RWPE2 (cell line): ENCODE results near the gene FOXF1.

ENCODE experiments used
- ATAC-seq: fragments of 200-7000 bp; cut with Tn5 transposase; 3 replicates; pipeline ENCODE4 v1.9.1; 2021; ENCODE audit warnings: low read depth
- DNase-seq: peaks from one replicate; pipeline ENCODE4 v3.0.0-alpha.2; 2020; ENCODE audit warnings: low spot score
- H3K27ac ChIP-seq: fragments of 450-650 bp; 2 replicates; pipeline ENCODE4 v1.5.1; 2017; ENCODE audit warnings: mild to moderate bottlenecking; ENCODE audit not compliant: poor library complexity, severe bottlenecking
- H3K27me3 ChIP-seq: fragments of 250-450 bp; sonication (Bioruptor Pico); 2 replicates; pipeline ENCODE4 v1.5.1; 2021; ENCODE audit warnings: mild to moderate bottlenecking, moderate library complexity; ENCODE audit not compliant: insufficient read depth, poor library complexity, severe bottlenecking
- H3K36me3 ChIP-seq: fragments of 250-450 bp; sonication (Bioruptor Pico); 2 replicates; pipeline ENCODE4 v1.5.1; 2020; ENCODE audit warnings: low read depth, mild to moderate bottlenecking, moderate library complexity
- H3K4me1 ChIP-seq: fragments of 250-450 bp; sonication (Bioruptor Pico); 2 replicates; pipeline ENCODE4 v1.5.1; 2021; ENCODE audit warnings: mild to moderate bottlenecking, moderate library complexity; ENCODE audit not compliant: insufficient read depth, poor library complexity, severe bottlenecking
- H3K4me3 ChIP-seq: fragments of 250-450 bp; sonication (Bioruptor Pico); 2 replicates; pipeline ENCODE4 v1.5.1; 2021; ENCODE audit warnings: mild to moderate bottlenecking, moderate library complexity; ENCODE audit not compliant: severe bottlenecking
- H3K9me3 ChIP-seq: fragments of 250-450 bp; sonication (Bioruptor Pico); 2 replicates; pipeline ENCODE4 v1.5.1; 2021; ENCODE audit warnings: mild to moderate bottlenecking, moderate library complexity; ENCODE audit not compliant: severe bottlenecking
- TF ChIP-seq, protein P1 (sequence below): fragments of 450-650 bp; IDR thresholded peaks from one replicate; pipeline ENCODE4 v1.5.1; 2017; ENCODE audit warnings: mild to moderate bottlenecking, moderate library complexity; ENCODE audit not compliant: poor library complexity, severe bottlenecking

The FOXF1 gene

DNA sequence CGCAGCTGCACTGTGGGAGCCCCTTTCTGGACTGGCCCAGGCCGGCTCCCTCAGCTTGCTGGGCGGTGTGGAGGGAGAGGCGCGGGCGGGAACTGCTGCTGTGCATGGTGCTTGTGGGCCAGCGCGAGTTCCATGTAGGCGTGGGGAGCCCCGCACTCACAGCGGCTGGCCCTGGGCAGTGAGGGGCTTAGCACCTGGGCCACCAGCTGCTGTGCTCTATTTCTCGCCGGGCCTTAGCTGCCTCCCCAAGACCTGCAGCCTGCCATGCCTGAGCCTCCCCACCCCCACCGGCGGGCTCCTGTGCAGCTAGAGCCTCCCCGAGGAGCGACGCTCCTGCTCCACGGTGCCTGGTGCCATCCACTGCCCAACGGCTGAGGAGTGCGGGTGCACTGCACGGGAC lies 43.0 kb downstream of the FOXF1 start:
- TF ChIP-seq, protein P1, sequence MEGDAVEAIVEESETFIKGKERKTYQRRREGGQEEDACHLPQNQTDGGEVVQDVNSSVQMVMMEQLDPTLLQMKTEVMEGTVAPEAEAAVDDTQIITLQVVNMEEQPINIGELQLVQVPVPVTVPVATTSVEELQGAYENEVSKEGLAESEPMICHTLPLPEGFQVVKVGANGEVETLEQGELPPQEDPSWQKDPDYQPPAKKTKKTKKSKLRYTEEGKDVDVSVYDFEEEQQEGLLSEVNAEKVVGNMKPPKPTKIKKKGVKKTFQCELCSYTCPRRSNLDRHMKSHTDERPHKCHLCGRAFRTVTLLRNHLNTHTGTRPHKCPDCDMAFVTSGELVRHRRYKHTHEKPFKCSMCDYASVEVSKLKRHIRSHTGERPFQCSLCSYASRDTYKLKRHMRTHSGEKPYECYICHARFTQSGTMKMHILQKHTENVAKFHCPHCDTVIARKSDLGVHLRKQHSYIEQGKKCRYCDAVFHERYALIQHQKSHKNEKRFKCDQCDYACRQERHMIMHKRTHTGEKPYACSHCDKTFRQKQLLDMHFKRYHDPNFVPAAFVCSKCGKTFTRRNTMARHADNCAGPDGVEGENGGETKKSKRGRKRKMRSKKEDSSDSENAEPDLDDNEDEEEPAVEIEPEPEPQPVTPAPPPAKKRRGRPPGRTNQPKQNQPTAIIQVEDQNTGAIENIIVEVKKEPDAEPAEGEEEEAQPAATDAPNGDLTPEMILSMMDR, result no peak
- peaks cover 31% of the 10 kb centered on the region for H3K36me3 ChIP-seq
- no peak for ATAC-seq
- no peaks in the 10 kb centered on the region for H3K27me3 ChIP-seq
- H3K4me1 ChIP-seq, result peaks cover 4% of the 10 kb centered on the region
- no peak overlapping the region for H3K27ac ChIP-seq
- DNase-seq, result no peak
- H3K9me3 ChIP-seq, result no peaks in the 10 kb centered on the region
- no peak overlapping the region for H3K4me3 ChIP-seq

DNA sequence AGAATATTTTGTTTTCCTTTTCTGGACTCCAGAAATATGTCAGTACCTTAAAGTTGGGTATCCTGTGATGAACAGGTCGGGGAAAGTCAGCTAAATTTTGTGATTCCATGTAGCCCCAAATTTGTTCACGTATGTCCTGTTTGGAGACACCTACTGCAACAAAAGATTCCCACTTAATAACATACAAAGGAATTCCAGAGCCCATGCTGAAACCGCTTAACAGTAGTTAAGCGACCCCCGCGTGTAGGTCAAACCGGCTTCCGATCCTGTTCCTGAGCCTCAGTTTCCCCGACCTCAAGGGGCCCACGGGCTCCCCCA lies 44.2 kb downstream of the FOXF1 start:
- H3K4me3 ChIP-seq, result peak overlapping the region; percentile 93
- ATAC-seq (no peak), DNase-seq (no peak)
- H3K27me3 ChIP-seq, result no peaks in the 10 kb centered on the region
- H3K4me1 ChIP-seq, result peaks cover 4% of the 10 kb centered on the region
- no peaks in the 10 kb centered on the region for H3K9me3 ChIP-seq
- TF ChIP-seq, protein P1, result no peak
- H3K27ac ChIP-seq, result peak overlapping the region; percentile 23
- peaks cover 25% of the 10 kb centered on the region for H3K36me3 ChIP-seq

DNA sequence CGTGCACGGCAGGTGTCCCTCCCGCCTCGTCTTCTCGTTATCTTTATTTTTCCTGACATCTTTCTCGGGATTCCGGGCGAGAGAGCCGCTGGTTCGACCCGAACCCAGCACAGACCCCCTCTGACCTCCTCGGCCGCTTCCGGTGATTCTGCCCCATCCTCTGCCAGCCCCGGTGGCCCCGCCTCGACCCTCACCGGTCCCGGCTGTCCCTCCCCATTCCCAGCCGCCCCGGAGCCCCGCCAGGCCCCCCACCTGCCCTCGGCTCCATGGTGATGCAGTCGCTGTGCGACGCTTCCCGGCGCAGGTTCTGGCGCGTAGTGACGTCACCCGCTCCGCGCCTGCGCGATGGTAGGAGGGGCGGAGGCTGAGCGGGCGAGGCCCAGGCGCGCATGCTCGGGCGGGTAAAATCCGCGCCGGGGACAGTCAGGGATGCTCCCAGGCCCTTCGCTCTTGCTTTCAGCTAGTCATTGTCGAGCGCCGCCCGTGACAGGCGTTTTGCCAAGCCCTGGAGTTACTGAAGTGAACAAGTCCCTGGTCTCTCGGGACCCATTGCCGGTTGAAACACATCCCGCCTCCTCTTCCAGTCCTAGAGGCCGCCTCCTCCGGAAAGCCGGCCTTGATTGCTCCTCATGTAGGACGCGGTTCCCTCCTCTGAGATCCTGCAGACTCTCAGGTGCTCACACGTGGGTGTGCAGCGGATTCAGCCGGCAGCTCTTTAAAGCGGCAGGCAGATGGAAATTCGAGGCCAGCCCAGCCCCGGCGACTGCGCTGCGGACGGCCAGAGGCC lies 44.8 kb downstream of the FOXF1 start, which contains the start of gene MTHFSD:
Gene MTHFSD, minus strand, starts transcription at position 319 of the 787 bp plus-strand sequence. Its CDS starts 51 bp downstream, at position 268.
- Histone ChIP-seq H3K4me1 (peaks cover 4% of the 10 kb centered on the region), H3K4me3 (peak within 1 kb of the TSS; percentile 93), H3K27me3 (no peaks in the 10 kb centered on the region), H3K36me3 (peaks cover 24% of the 10 kb centered on the region), H3K9me3 (no peaks in the 10 kb centered on the region), H3K27ac (peak within 1 kb of the TSS; percentile 23)
- peak; percentile 88 for ATAC-seq
- TF ChIP-seq, protein P1, result no peak
- peak; percentile 89 for DNase-seq

DNA sequence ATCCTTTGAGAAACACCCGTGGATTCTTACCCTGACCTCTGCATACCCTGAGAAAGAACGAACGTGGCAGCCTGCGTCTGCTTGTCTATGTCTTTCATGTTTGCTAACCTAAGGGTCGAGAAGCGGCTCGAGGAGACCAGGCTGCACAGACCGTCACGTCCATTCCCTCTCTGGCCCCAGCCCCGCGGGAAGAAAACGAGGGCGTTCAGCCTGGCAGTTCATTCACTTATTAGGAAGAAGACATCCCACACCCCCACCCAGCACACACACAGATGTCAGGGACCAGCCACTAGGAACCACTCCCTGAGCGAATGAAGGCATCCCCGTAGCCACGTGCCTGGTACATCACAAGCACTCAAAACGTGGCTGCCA lies 45.4 kb downstream of the FOXF1 start:
- ATAC-seq (no peak), DNase-seq (no peak)
- no peaks in the 10 kb centered on the region for H3K27me3 ChIP-seq
- peak overlapping the region; percentile 93 for H3K4me3 ChIP-seq
- H3K9me3 ChIP-seq, result no peaks in the 10 kb centered on the region
- peaks cover 4% of the 10 kb centered on the region for H3K4me1 ChIP-seq
- H3K27ac ChIP-seq, result no peak overlapping the region
- peaks cover 19% of the 10 kb centered on the region for H3K36me3 ChIP-seq
- TF ChIP-seq, protein P1, result no peak

DNA sequence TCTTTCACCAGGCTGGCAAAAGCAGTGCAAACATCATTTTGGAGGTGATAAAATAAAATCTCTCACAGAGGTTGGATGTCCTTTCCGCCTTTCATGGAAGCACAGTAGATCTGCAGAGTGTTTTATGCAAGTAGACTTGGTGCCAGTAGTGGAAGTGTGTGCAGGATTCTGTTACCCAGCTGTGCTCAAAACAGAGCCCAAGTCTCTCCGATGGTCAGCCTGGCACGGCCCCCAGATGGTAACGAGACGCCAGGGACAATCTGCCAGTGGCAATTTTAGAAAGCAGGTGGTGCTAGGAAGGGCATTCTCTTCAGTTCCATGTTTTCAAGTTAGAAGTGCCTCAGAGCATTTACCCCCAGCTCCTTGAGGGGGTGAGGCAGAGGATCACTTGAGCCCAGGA lies 46.2 kb downstream of the FOXF1 start:
- Histone ChIP-seq H3K9me3 (no peaks in the 10 kb centered on the region), H3K27ac (no peak overlapping the region), H3K27me3 (no peaks in the 10 kb centered on the region), H3K4me3 (no peak overlapping the region), H3K4me1 (peaks cover 4% of the 10 kb centered on the region), H3K36me3 (peaks cover 12% of the 10 kb centered on the region)
- ATAC-seq, result no peak
- TF ChIP-seq, protein P1, result no peak
- DNase-seq, result no peak
